Activated naive CD8-positive, alpha-beta T cell treated with anti-CD3 and anti-CD28 coated beads, Interleukin-2, amount 50 U/mL, for 16 hours (primary cell): ENCODE results near the gene CCNL2.

Experiments used
- DNase-seq: peaks from one replicate; pipeline ENCODE4 v3.0.0-alpha.2; 2020; ENCODE audit warnings: low read depth, low spot score

Gene CCNL2

GRCh38 chr1:1356166-1356795, 42.9 kb downstream of the CCNL2 start:
- no peak for DNase-seq

- DNase-seq, result no peak
Measured at GRCh38 chr1:1355416-1355815, 43.7 kb downstream of the CCNL2 start.

- DNase-seq, result no peak
Measured at GRCh38 chr1:1354271-1355247, 44.6 kb downstream of the CCNL2 start.

- DNase-seq, result no peak
Measured at GRCh38 chr1:1353389-1354151, 45.6 kb downstream of the CCNL2 start.

GRCh38 chr1:1352786-1353388, 46.2 kb downstream of the CCNL2 start:
- DNase-seq, result no peak

DNA sequence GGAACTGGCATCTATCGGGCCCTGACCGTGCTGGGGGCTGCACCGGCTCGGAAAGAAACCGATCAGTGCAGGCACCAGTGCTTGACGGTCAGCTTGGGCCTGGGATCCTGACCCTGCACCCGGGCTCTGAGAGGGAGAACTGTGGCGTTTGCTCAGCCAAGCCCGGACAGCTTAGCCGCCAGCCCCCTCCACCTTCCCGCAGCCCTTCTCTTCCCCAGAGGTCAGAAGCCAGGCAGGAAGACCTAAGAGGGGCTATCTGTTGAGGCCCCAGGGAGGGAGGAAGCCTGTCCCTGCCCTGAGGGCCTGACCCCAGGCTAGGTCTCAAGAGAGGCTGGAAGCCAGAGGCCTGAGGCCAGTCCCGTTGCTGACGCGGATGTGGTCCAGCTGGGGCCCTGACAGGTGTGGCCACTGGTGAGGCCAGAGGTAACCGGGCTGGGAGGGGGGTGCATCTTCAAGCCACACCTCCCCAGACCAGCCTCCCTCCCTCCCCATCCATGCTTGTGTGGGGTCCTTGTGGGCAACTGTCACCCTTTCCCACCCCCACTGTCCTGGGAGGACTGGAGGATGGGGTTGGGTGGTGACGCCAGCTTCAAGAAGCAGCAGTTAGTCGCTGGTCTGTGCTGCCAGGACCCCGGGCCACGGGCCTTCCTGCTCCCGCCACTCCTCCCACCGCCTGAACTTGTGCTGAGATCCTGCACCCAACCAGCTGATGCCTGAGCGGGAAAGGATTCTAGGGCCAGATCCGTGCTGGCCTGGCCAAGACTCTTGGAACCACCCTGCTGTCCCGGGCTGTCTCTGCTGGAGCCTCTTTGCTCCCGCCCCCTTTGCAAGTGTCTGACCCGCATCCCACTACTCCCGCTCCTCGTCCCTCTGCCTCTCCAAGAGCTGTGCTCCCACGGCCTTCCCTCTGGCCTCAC, 47.4 kb downstream of the CCNL2 start:
- DNase-seq, result no peak

GRCh38 chr1:1349256-1350012, 49.7 kb downstream of the CCNL2 start, which contains the start of gene DVL1:
Gene DVL1, minus strand, starts transcription at chr1:1349418. Its CDS starts 353 bp downstream, at chr1:1349065.
- DNase-seq, result peak; percentile 32

DNA sequence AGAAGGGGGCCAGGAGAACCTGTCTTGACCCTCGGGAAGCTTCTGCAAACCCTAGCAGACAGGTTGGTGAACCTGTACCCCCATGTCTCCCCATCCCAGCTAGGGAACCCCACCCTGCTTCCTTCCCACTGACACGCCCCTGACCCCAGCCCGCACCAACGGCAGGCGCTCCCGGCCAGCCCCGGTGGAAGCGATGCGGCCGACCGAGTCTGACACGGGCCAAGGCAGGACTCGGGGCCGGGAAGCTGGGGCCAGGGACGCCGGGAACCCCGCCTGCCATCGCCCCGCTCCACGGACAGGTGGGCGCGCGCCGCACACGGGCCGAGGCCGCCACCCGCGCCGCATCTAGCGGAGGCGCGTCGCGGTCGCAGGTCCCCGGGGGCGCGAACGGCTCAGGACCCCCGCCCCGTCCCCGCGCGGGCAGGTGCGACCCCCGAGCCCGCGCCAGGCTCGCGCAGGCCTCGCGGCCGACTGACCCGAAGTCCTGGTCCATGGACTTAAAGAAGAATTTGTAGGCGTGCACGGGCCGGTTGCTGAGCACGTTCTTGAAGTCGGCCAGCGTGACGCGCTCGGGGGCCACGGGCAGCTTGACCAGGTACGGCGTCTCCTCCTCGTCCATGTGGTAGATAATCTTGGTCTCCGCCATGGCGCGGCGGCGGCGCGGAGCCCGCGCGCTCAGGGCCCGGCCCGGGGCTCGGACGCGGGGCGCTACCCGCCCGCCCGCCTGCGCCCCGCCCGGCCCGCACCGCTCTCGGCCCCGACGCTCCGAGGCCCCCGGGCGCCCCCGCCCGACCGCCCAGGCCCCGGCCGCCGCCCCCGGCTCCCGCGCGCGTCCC, 50.5 kb downstream of the CCNL2 start:
- no peak for DNase-seq

GRCh38 chr1:1347663-1348419, 51.3 kb downstream of the CCNL2 start:
- DNase-seq, result no peak

DNA sequence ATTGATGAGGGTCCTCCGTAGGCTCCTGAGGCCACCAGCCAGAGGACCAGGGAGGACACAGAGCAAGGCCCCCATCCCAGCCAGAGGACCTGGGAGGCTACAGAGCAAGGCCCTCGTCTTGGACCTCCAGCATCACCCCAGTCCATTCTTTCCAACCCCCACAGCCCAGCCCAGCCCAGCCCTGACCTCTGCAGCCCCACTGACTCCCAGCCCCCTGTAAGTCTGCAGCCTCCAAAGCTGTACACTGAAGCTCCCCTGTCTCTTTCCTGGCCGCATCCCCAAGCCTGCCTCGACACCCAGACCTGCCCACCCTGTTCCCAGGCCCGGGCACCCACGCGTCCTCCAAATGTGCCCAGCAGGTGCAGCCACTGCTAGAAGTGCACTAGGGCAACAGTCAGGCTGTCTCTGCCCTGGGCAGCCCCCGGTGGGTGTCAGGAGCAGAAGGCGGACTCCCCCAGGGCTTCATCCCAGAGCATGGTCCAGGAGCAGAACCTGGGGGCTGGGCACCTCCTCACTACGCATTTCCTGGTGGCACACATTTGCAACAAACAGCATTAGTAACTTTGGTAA, 52.0 kb downstream of the CCNL2 start:
- DNase-seq, result no peak

DNA sequence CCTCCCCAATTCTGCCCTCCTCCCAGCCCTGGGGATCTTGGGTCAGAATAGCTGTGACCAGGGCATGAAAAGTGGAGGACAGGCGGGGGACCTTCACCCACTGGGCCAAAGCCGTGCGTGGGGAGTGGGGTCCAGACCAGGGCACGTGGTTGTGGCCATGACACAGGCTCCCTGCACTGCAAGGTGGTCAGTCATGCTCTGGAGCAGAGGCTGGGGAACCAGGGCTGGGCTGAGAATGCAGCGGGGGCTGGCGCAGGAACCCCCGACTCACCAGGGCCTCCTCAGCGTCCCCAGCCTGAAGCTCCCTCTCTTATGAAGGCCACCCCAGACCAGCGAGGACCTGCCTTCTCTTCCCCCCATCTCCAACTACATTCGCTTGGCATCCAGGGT, 52.6 kb downstream of the CCNL2 start:
- no peak for DNase-seq

- DNase-seq, result no peak
Measured at GRCh38 chr1:1345860-1346500, 53.2 kb downstream of the CCNL2 start.

GRCh38 chr1:1345384-1345783, 53.8 kb downstream of the CCNL2 start:
- no peak for DNase-seq

- DNase-seq, result no peak
Measured at GRCh38 chr1:1344655-1345361, 54.3 kb downstream of the CCNL2 start.

DNA sequence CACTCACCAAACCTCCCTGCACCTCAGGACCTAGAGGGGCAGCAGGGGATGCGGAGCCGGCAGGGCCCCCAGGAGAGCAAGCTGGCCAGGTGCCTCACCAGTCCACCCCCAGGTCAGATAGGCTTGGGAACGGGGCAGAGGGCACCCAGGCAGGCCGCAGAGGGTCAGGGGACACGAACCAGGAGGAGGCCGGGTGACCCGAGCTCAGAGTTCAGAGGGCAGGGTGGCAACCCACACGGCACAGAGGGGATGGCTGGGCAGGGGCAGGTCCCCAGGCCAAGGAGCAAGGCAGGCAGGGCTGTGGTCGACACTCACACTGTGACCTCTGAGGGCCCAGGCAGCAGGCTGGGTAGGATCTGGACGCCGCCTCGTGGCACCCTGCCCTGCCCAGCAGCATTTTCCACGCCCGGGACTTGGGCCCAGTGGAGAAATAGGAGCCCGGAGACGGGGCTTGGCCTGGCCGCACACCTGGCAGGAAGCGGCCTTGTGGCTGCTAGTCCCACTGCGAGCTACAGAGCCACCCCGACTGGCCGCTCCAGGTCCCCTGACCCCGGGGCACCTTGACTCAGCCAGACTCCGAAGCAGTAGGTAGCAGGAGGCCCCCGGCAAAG, 55.2 kb downstream of the CCNL2 start:
- no peak for DNase-seq

GRCh38 chr1:1342584-1343115, 56.5 kb downstream of the CCNL2 start:
- no peak for DNase-seq
